RWPE1 (cell line): ENCODE measurements around the gene PRR35.

Experiments used
- CTCF ChIA-PET: fragments of 350-600 bp; sonication (Branson Sonifier 250); formaldehyde crosslinking; extraction: SDS; loops from one replicate; lab custom pipeline; 2021; lab: Yijun Ruan, JAX
- POLR2A ChIA-PET: fragments of 400-600 bp; formaldehyde crosslinking; extraction: SDS; loops from one replicate; lab custom pipeline; 2020; ENCODE audit warnings: antibody characterized with exemption; ENCODE audit not compliant: low non-redundant PET; lab: Yijun Ruan, JAX
- DNase-seq: peaks from one replicate; pipeline ENCODE4 v3.0.0; 2012; ENCODE audit warnings: low spot score
- H3K27ac ChIP-seq: fragments of 450-650 bp; 2 replicates; pipeline ENCODE4 v1.5.1; 2017
- CTCF ChIP-seq: fragments of 450-650 bp; conservative IDR thresholded peaks from 2 replicates; pipeline ENCODE4 v1.5.1; 2017; ENCODE audit warnings: low read depth, mild to moderate bottlenecking

Gene PRR35

GRCh38 chr16:575354-576196 is 15.4 kb downstream of the PRR35 start:
- ChIA-PET CTCF (no interaction called here), POLR2A (no interaction called here)
- DNase-seq: no peak
- TF ChIP-seq CTCF: no peak
- peak overlapping the region; percentile 49 for H3K27ac ChIP-seq

- TF ChIP-seq CTCF: no peak
- POLR2A ChIA-PET: no interaction called here
- DNase-seq: no peak
- CTCF ChIA-PET: no interaction called here
- H3K27ac ChIP-seq: peak overlapping the region; percentile 49
Measured at GRCh38 chr16:576197-576822, 16.1 kb downstream of the PRR35 start.

- TF ChIP-seq CTCF: no peak; the same call in 1 of the 2 replicates
- POLR2A ChIA-PET: no interaction called here
- CTCF ChIA-PET: interaction anchor here (0.9 kb wide), 1 partner anchor 32 kb away, joined by 3 read pairs; no protein-coding TSS in a partner anchor
Measured at GRCh38 chr16:576823-577201, 16.6 kb downstream of the PRR35 start.

GRCh38 chr16:577796-578195 is 17.6 kb downstream of the PRR35 start:
- ChIA-PET CTCF (interaction anchor here (0.9 kb wide), 1 partner anchor 33 kb away, joined by 3 read pairs; no protein-coding TSS in a partner anchor), POLR2A (interaction anchor here (0.5 kb wide), 1 partner anchor 21 kb away, joined by 3 read pairs; no protein-coding TSS in a partner anchor)
- peak overlapping the region; percentile 49; the same call in 1 of the 2 replicates for H3K27ac ChIP-seq
- DNase-seq: no peak
- TF ChIP-seq CTCF: no peak

More at GRCh38 chr16:576823-577201, 16.6 kb downstream of the PRR35 start:
- peak overlapping the region; percentile 49 for H3K27ac ChIP-seq
- DNase-seq: no peak

GRCh38 chr16:578232-578869 is 18.2 kb downstream of the PRR35 start:
- ChIA-PET POLR2A (no interaction called here), CTCF (no interaction called here)
- peak overlapping the region; percentile 49; the same call in 1 of the 2 replicates for H3K27ac ChIP-seq
- no peak for DNase-seq
- TF ChIP-seq CTCF: no peak

GRCh38 chr16:578870-579405 is 18.7 kb downstream of the PRR35 start:
- POLR2A ChIA-PET: no interaction called here
- no peak for DNase-seq
- H3K27ac ChIP-seq: peak overlapping the region; percentile 49; the same call in 1 of the 2 replicates
- TF ChIP-seq CTCF: peak; percentile 77
- CTCF ChIA-PET: interaction anchor here (0.7 to 0.8 kb wide), 2 partner anchors 13 to 82 kb away, joined by 3 read pairs; no protein-coding TSS in a partner anchor
